Karpas-422 (cell line): ENCODE data around the gene ITIH3. TPM values are rescaled to one million over a fixed set of nuclear protein-coding genes. Genes with fewer than 3 reads are reported as not detected.

ENCODE experiments used
- DNase-seq: peaks from one replicate; pipeline ENCODE4 v3.0.0-alpha.2; 2015
- H2AFZ ChIP-seq: fragments of 200-600 bp; sonication (generic); 2 replicates; pipeline ENCODE4 v1.6.1; 2014; ENCODE audit warnings: antibody characterized with exemption, low read length, mixed read lengths
- H3K27ac ChIP-seq: fragments of 200-600 bp; sonication (generic); 2 replicates; pipeline ENCODE4 v1.5.1; 2014; ENCODE audit warnings: mild to moderate bottlenecking, low read length, moderate library complexity
- H3K27me3 ChIP-seq: fragments of 200-600 bp; sonication (generic); 2 replicates; pipeline ENCODE4 v1.6.1; 2014; ENCODE audit warnings: low read length, mixed read lengths
- H3K36me3 ChIP-seq: fragments of 200-600 bp; sonication (generic); 2 replicates; pipeline ENCODE4 v1.6.1; 2014; ENCODE audit warnings: low read length, mixed read lengths; ENCODE audit not compliant: insufficient read depth
- H3K4me1 ChIP-seq: fragments of 200-600 bp; sonication (generic); 2 replicates; pipeline ENCODE4 v1.6.1; 2014; ENCODE audit warnings: mild to moderate bottlenecking, low read length, mixed read lengths
- H3K4me2 ChIP-seq: fragments of 200-600 bp; sonication (generic); 2 replicates; pipeline ENCODE4 v1.6.1; 2014; ENCODE audit warnings: low read length, low read depth, mild to moderate bottlenecking; ENCODE audit not compliant: poor library complexity, severe bottlenecking
- H3K4me3 ChIP-seq: fragments of 200-600 bp; sonication (generic); 2 replicates; pipeline ENCODE4 v1.5.1; 2014; ENCODE audit warnings: mild to moderate bottlenecking, antibody characterized with exemption, low read length, mixed read lengths
- H3K79me2 ChIP-seq: fragments of 200-600 bp; sonication (generic); 2 replicates; pipeline ENCODE4 v1.6.1; 2014; ENCODE audit warnings: mild to moderate bottlenecking, low read length, mixed read lengths
- H3K9ac ChIP-seq: fragments of 200-600 bp; sonication (generic); 2 replicates; pipeline ENCODE4 v1.6.0; 2014; ENCODE audit warnings: low read length
- H3K9me2 ChIP-seq: fragments of 200-600 bp; sonication (generic), shearing (Covaris generic); replicated peaks from 2 replicates; pipeline ENCODE4 v1.6.0; 2014; ENCODE audit warnings: mild to moderate bottlenecking, low read length, moderate library complexity; ENCODE audit not compliant: insufficient read depth
- H3K9me3 ChIP-seq: fragments of 300-700, 200-600 bp; sonication (generic); 2 replicates; pipeline ENCODE4 v1.6.1; 2014; ENCODE audit warnings: low read length, mixed read lengths
- H4K20me1 ChIP-seq: fragments of 200-600 bp; sonication (generic); 2 replicates; pipeline ENCODE4 v1.6.1; 2014; ENCODE audit warnings: mild to moderate bottlenecking, antibody characterized with exemption, low read length, low read depth; ENCODE audit not compliant: insufficient read depth
- total RNA-seq: library from RNA; depleted of rRNA; stranded (reverse); fragments of >200 nt; shearing (Covaris generic); gene quantifications from 2 replicates; pipeline ENCODE4 v1.2.3, GENCODE V29; 2014; ENCODE audit warnings: low replicate concordance

Gene ITIH3
- total RNA-seq, 1 experiment from 2014 or later: not detected

DNA sequence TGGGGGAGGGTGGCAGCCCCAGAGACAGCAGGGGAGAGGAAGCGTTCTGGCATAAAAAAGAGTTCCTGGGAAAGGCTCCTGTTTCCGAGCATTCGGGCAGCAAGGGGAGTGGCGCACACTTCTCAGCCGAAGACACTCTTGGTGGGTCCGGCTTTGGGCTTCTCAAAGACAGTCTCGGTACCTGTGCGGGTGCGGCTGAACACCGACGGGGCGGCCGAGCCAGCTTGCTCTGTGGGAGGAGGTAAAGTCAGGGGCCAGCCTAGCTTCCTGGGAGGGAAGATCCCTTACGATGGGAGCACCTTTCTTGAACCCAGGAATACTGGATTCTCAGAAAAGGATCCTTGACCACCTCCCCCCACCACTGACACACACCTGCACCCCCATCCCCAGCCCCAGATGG, 38.6 kb downstream of the ITIH3 start:
- H3K4me3 ChIP-seq: no peak overlapping the region
- H3K9me3 ChIP-seq: no peaks in the 10 kb centered on the region

DNA sequence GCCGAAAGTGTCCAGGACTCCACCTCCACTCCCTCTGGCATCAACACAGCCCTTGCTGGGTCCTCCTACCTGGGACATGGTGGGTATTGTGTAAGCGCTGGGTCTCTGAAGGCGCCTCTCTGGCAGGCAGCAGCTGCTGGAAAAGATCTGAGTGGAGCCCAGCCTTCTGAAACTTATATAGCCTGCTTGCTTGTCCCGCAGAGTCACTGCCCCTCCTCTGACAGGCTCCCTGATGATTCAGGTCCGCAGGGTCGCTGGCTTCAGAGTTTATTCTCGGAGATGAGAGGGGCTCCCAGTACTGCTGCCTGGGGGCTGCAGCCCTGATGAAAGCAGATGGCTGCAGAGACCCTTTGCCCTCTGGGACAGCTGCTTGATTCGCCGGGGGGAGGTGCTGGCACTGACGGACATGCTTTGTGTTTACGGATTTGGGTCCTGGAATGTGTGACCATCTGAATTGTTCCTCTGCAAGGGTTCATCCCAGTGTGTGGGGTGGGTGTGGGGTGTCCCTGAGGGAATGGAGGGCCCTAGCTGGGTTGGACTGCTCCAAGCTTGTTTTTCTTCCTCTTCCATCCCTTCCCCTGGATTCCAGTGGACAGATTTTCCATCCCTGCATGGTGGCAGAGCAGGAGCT, 40.4 kb downstream of the ITIH3 start, which contains the start of gene MUSTN1:
MUSTN1 (minus strand) TSS at position 149 of the 631 bp plus-strand sequence; CDS start at position 78, 71 bp downstream.
- H3K4me2 ChIP-seq: no peak within 1 kb of the TSS
- no peaks in the 10 kb centered on the region for H3K79me2 ChIP-seq
- H3K27me3 ChIP-seq: no peaks in the 10 kb centered on the region
- H3K4me1 ChIP-seq: no peaks in the 10 kb centered on the region
- DNase-seq: no peak
- no peaks in the 10 kb centered on the region for H3K9me3 ChIP-seq
- no peak within 1 kb of the TSS for H3K4me3 ChIP-seq
- H3K9ac ChIP-seq: no peak within 1 kb of the TSS
- no peak within 1 kb of the TSS for H3K27ac ChIP-seq
- H3K36me3 ChIP-seq: no peaks in the 10 kb centered on the region
- no peak within 1 kb of the TSS for H2AFZ ChIP-seq
- H3K9me2 ChIP-seq: no peaks in the 10 kb centered on the region
- no peaks in the 10 kb centered on the region for H4K20me1 ChIP-seq

More for the DNA sequence above, 38.6 kb downstream of the ITIH3 start:
- Histone ChIP-seq H2AFZ (no peak overlapping the region), H3K27ac (no peak overlapping the region), H3K9me2 (no peaks in the 10 kb centered on the region), H3K4me2 (no peak overlapping the region), H3K36me3 (no peaks in the 10 kb centered on the region), H3K79me2 (no peaks in the 10 kb centered on the region), H4K20me1 (no peaks in the 10 kb centered on the region), H3K4me1 (no peaks in the 10 kb centered on the region), H3K27me3 (no peaks in the 10 kb centered on the region), H3K9ac (no peak overlapping the region)
- no peak for DNase-seq

DNA sequence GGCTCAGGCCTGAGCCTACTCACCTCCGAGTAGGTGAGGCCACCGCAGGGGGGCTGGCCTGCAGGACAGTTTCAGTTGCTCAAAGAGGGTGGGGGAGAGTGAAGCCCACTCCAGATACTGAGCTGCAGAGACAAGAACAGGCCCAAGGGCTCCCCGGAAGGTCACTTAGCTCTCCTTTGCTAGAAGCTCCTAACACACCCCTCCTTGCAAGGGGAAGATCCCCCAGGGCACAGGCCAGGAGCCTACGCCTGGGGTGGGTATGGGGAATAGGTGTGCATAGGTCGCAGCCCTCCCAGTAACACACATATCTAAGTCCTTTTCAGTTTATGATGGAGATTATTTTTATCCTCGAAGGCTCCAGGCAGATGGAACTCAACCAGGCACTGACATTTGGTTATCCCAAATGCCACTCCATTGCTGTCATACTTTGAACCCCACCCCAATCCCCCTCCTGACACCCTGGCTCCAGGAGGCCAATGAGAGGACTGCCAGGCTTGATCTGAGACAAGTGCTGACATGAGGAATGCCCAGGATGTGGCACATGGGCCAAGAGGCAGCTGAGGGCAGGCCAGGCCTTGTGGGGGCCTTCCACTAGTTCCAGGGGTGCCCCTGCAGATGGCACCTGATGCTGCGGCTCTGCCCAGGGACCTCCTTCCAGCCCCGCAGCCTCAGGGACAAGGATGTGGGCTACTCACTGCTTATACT, 41.3 kb downstream of the ITIH3 start:
- Histone ChIP-seq H2AFZ (no peak overlapping the region), H3K36me3 (no peaks in the 10 kb centered on the region), H3K9me3 (no peaks in the 10 kb centered on the region), H3K4me2 (no peak overlapping the region), H3K4me3 (no peak overlapping the region), H3K9me2 (no peaks in the 10 kb centered on the region), H4K20me1 (no peaks in the 10 kb centered on the region), H3K27ac (no peak overlapping the region), H3K9ac (no peak overlapping the region), H3K4me1 (no peaks in the 10 kb centered on the region), H3K79me2 (no peaks in the 10 kb centered on the region), H3K27me3 (no peaks in the 10 kb centered on the region)
- DNase-seq: no peak

DNA sequence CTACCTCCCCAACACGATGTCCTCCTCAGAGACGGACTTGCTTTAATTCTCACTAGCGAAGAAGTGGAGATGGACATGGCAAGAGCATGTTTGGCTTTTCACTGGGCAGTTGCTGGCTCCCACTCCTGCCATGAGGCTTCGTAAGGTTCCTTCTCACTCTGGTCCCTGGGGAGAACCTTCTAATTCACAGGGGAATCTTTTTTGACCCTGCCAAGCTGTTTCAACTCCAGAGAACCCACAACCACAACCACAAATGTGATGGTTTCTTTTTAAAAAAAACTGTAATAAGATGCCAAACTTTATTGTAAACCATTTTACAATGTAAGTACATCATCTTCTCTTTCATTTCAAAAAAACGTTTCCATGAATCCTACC, 41.9 kb downstream of the ITIH3 start:
- DNase-seq: no peak
- Histone ChIP-seq H4K20me1 (no peaks in the 10 kb centered on the region), H3K9me2 (no peaks in the 10 kb centered on the region), H3K79me2 (no peaks in the 10 kb centered on the region), H3K9me3 (no peaks in the 10 kb centered on the region), H2AFZ (no peak overlapping the region), H3K27ac (no peak overlapping the region), H3K4me2 (no peak overlapping the region), H3K27me3 (no peaks in the 10 kb centered on the region), H3K4me1 (no peaks in the 10 kb centered on the region), H3K36me3 (no peaks in the 10 kb centered on the region), H3K4me3 (no peak overlapping the region), H3K9ac (no peak overlapping the region)

DNA sequence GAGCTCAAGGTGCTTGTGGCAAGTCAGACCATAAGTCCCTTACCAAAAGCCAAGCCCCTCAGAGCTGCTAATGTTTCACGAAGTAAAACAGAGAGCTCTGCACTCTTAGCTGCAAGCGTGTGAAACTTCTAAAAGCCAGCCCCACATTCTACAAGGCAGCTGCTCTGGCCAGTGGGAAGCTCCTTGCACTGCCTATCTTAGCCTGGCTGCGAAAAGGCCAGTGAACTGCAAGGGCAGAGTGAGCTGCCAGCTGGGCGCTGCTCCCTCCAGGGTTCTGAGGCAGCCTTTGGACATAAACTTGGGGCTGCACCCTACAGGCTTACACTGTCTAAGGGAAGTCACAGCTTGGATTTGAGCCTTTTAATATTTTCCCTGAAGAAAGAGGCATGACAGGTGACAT, 42.4 kb downstream of the ITIH3 start:
- DNase-seq: no peak
- H3K9me3 ChIP-seq: no peaks in the 10 kb centered on the region
- no peaks in the 10 kb centered on the region for H3K4me1 ChIP-seq
- H3K27ac ChIP-seq: no peak overlapping the region
- no peak overlapping the region for H3K4me2 ChIP-seq
- no peaks in the 10 kb centered on the region for H3K9me2 ChIP-seq
- H2AFZ ChIP-seq: no peak overlapping the region
- H3K27me3 ChIP-seq: no peaks in the 10 kb centered on the region
- H3K9ac ChIP-seq: no peak overlapping the region
- H3K79me2 ChIP-seq: no peaks in the 10 kb centered on the region
- no peaks in the 10 kb centered on the region for H4K20me1 ChIP-seq
- no peaks in the 10 kb centered on the region for H3K36me3 ChIP-seq
- no peak overlapping the region for H3K4me3 ChIP-seq

DNA sequence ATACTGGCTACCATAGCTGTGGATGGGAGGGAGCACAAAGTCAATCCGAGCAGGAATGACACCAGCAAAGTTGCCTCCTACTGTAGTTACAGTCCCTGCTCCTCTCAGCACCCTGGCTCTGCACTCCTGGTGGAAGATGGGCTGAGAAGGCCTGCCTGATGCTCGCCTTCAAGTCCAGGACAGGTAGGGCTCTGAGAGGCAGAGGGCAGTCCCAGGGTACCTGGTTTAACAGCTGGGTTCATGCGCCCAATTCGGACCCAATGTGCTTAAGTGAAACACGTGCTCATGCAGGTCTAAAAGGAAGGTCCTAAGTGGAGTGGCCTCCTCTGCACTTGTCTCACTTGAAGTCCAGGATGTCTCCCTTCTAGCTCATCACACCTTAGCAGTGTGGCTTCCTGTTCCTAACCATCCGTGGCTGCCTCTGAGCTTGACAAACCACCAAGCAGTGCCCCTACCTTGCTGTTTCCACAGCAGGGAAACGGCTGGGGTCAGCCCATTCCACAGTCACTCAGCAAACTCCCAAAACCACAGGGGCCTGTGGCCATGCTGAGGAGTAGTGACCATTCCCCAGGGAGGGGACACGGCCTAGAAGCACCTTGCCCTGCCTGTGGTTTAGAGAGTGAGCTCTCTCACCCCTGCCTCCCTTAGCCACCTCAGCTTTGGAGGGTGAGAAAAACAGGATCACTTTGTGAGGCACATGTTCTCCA, 44.1 kb downstream of the ITIH3 start:
- Histone ChIP-seq H3K4me3 (no peak overlapping the region), H3K79me2 (no peaks in the 10 kb centered on the region), H3K4me2 (no peak overlapping the region), H2AFZ (no peak overlapping the region), H3K9me3 (no peaks in the 10 kb centered on the region), H3K9me2 (no peaks in the 10 kb centered on the region), H3K27ac (no peak overlapping the region), H3K27me3 (no peaks in the 10 kb centered on the region), H3K9ac (no peak overlapping the region), H3K36me3 (no peaks in the 10 kb centered on the region), H4K20me1 (no peaks in the 10 kb centered on the region), H3K4me1 (no peaks in the 10 kb centered on the region)
- DNase-seq: no peak

DNA sequence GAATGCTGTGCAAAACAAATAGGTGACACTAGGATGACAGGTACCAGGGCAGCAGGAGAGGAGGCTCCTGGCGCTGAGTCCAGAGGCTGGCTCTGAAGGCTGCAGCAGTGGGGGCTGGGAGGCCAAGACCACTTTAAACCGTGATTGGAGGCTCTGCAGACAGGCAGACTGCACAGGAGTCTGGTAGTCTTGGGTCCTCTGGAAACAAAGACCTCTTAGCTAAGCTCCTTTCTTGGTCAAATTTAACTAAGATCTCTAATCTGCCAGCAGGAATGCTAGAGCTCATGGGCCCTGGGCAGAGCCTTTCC, 44.6 kb downstream of the ITIH3 start:
- DNase-seq: no peak
- Histone ChIP-seq H3K79me2 (no peaks in the 10 kb centered on the region), H3K9me2 (no peaks in the 10 kb centered on the region), H2AFZ (no peak overlapping the region), H3K9ac (no peak overlapping the region), H3K9me3 (no peaks in the 10 kb centered on the region), H3K4me2 (no peak overlapping the region), H3K27me3 (no peaks in the 10 kb centered on the region), H3K27ac (no peak overlapping the region), H3K36me3 (no peaks in the 10 kb centered on the region), H3K4me3 (no peak overlapping the region), H3K4me1 (no peaks in the 10 kb centered on the region), H4K20me1 (no peaks in the 10 kb centered on the region)

DNA sequence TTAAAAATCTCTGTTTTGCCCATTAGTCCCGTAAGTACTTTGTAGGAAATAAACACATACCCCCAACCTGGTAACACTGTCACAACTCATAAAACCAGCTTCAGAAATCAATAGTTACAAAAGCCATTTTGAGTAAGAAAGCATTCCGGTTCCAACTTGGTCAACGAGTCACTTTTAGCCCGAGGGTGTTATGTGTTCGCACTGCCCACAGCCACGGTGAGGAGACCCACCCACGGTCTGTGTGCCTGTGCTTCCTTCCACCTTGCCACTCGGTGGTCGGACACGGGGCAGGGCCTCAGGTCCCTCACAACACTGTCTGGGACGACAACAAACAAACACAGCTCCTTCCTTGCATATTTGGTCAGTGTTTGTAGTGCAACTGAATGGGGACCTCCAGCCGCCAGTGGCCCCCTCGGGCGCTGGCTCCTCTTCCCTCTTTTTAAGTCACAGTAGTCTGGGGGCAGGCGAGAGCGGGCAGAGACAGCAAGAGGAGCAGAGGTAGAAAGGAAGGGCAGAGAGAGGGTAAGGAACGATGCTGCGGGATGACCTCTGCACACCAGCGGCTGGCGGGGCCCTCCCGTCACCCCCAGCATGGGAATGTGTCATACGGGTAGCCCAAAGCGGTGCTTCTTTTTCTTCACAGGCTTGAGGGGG, 45.4 kb downstream of the ITIH3 start:
- H3K4me3 ChIP-seq: no peak overlapping the region
- H3K27ac ChIP-seq: no peak overlapping the region
- DNase-seq: no peak
- no peaks in the 10 kb centered on the region for H3K79me2 ChIP-seq
- H3K9me3 ChIP-seq: no peaks in the 10 kb centered on the region
- H3K4me2 ChIP-seq: no peak overlapping the region
- no peak overlapping the region for H3K9ac ChIP-seq
- no peaks in the 10 kb centered on the region for H3K4me1 ChIP-seq
- H4K20me1 ChIP-seq: no peaks in the 10 kb centered on the region
- no peak overlapping the region for H2AFZ ChIP-seq
- no peaks in the 10 kb centered on the region for H3K27me3 ChIP-seq
- no peaks in the 10 kb centered on the region for H3K9me2 ChIP-seq
- no peaks in the 10 kb centered on the region for H3K36me3 ChIP-seq
